ENCODE data around the gene LRP3. TPM values are rescaled to one million over a fixed set of nuclear protein-coding genes. Genes with fewer than 3 reads are reported as not detected.

The LRP3 gene
- total RNA-seq, 1 experiment from 2014 or later = 29.0 TPM

- Histone ChIP-seq H3K4me3 (replicated peaks in 1 of 2; ENCODE audit: low read depth in 1 of 2, low read length in 2 of 2) (no peak overlapping the region), H3K79me2 (ENCODE audit: insufficient read depth, low read length) (no peaks in the 10 kb centered on the region), H3K4me2 (ENCODE audit: low read length) (no peak overlapping the region), H3K36me3 (ENCODE audit: control insufficient read depth in 1 of 2, insufficient read depth in 2 of 2, low read length in 2 of 2) (no peaks in the 10 kb centered on the region), H3K9ac (ENCODE audit: low read length) (no peak overlapping the region), H4K20me1 (ENCODE audit: insufficient read depth) (no peaks in the 10 kb centered on the region), H3K27ac (ENCODE audit: low read depth, low read length) (no peak overlapping the region), H3K9me2 (ENCODE audit: insufficient read depth) (no peaks in the 10 kb centered on the region), H3K9me3 (ENCODE audit: control insufficient read depth in 1 of 2, insufficient read depth in 1 of 2, low read depth in 1 of 2, low read length in 2 of 2) (no peaks in the 10 kb centered on the region), H3K4me1 (ENCODE audit: control insufficient read depth in 1 of 2, insufficient read depth in 2 of 2, low read length in 2 of 2) (no peaks in the 10 kb centered on the region), H3K27me3 (ENCODE audit: insufficient read depth, low read length) (no peaks in the 10 kb centered on the region), H2AFZ (ENCODE audit: low read depth, low read length, poor library complexity, severe bottlenecking) (no peak overlapping the region)
- no TSS peak for BruUV-seq (replicated peaks)
- ChIA-PET CTCF (no interaction called here), RAD21 (ENCODE audit: low non-redundant PET in 1 of 2, low total read pairs in 2 of 2, uncharacterized antibody in 2 of 2, unreplicated experiment in 2 of 2) (no interaction called here), POLR2A (no interaction called here)
- no peak for TF ChIP-seq EZH2 (IDR thresholded peaks at IDR 0.05)
- TF ChIP-seq, protein P1, sequence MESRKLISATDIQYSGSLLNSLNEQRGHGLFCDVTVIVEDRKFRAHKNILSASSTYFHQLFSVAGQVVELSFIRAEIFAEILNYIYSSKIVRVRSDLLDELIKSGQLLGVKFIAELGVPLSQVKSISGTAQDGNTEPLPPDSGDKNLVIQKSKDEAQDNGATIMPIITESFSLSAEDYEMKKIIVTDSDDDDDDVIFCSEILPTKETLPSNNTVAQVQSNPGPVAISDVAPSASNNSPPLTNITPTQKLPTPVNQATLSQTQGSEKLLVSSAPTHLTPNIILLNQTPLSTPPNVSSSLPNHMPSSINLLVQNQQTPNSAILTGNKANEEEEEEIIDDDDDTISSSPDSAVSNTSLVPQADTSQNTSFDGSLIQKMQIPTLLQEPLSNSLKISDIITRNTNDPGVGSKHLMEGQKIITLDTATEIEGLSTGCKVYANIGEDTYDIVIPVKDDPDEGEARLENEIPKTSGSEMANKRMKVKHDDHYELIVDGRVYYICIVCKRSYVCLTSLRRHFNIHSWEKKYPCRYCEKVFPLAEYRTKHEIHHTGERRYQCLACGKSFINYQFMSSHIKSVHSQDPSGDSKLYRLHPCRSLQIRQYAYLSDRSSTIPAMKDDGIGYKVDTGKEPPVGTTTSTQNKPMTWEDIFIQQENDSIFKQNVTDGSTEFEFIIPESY (IDR thresholded peaks at IDR 0.05; ENCODE audit: extremely low read depth, insufficient replicate concordance, low read length) = no peak
- no peak for TF ChIP-seq CEBPB (IDR thresholded peaks at IDR 0.05; ENCODE audit: low read depth)
- ATAC-seq (no peak), DNase-seq (ENCODE audit: low read depth, low spot score) (no peak)
- intact Hi-C loops (cut with micrococcal nuclease) = no loop called here
These were observed 22.2 kb downstream of the LRP3 start for GRCh38 chr19:33216198-33216830.

GRCh38 chr19:33217881-33218280, 23.8 kb downstream of the LRP3 start:
- Histone ChIP-seq H3K36me3 (ENCODE audit: control insufficient read depth in 1 of 2, insufficient read depth in 2 of 2, low read length in 2 of 2) (no peaks in the 10 kb centered on the region), H3K79me2 (ENCODE audit: insufficient read depth, low read length) (no peaks in the 10 kb centered on the region), H3K4me1 (ENCODE audit: control insufficient read depth in 1 of 2, insufficient read depth in 2 of 2, low read length in 2 of 2) (no peaks in the 10 kb centered on the region), H3K4me2 (ENCODE audit: low read length) (no peak overlapping the region), H3K4me3 (replicated peaks in 1 of 2; ENCODE audit: low read depth in 1 of 2, low read length in 2 of 2) (no peak overlapping the region), H3K9ac (ENCODE audit: low read length) (no peak overlapping the region), H4K20me1 (ENCODE audit: insufficient read depth) (no peaks in the 10 kb centered on the region), H3K27ac (ENCODE audit: low read depth, low read length) (no peak overlapping the region), H2AFZ (ENCODE audit: low read depth, low read length, poor library complexity, severe bottlenecking) (no peak overlapping the region), H3K9me3 (ENCODE audit: control insufficient read depth in 1 of 2, insufficient read depth in 1 of 2, low read depth in 1 of 2, low read length in 2 of 2) (no peaks in the 10 kb centered on the region), H3K27me3 (ENCODE audit: insufficient read depth, low read length) (no peaks in the 10 kb centered on the region), H3K9me2 (ENCODE audit: insufficient read depth) (no peaks in the 10 kb centered on the region)
- ChIA-PET CTCF (no interaction called here), RAD21 (ENCODE audit: low non-redundant PET in 1 of 2, low total read pairs in 2 of 2, uncharacterized antibody in 2 of 2, unreplicated experiment in 2 of 2) (no interaction called here), POLR2A (no interaction called here)
- intact Hi-C loops (cut with micrococcal nuclease) = no loop called here
- no TSS peak for BruUV-seq (replicated peaks)
- ATAC-seq = no peak
- TF ChIP-seq, protein P2, sequence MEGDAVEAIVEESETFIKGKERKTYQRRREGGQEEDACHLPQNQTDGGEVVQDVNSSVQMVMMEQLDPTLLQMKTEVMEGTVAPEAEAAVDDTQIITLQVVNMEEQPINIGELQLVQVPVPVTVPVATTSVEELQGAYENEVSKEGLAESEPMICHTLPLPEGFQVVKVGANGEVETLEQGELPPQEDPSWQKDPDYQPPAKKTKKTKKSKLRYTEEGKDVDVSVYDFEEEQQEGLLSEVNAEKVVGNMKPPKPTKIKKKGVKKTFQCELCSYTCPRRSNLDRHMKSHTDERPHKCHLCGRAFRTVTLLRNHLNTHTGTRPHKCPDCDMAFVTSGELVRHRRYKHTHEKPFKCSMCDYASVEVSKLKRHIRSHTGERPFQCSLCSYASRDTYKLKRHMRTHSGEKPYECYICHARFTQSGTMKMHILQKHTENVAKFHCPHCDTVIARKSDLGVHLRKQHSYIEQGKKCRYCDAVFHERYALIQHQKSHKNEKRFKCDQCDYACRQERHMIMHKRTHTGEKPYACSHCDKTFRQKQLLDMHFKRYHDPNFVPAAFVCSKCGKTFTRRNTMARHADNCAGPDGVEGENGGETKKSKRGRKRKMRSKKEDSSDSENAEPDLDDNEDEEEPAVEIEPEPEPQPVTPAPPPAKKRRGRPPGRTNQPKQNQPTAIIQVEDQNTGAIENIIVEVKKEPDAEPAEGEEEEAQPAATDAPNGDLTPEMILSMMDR (IDR thresholded peaks at IDR 0.05 in 2 of 3, conservative IDR thresholded peaks at IDR 0.05 in 1 of 3; ENCODE audit: borderline replicate concordance in 1 of 3, insufficient read depth in 1 of 3, low read depth in 2 of 3, low read length in 2 of 3) = no peak
- TF ChIP-seq TCF7L2 (IDR thresholded peaks at IDR 0.05; ENCODE audit: borderline replicate concordance, extremely low read depth, insufficient read depth, insufficient read length) (no peak), CEBPB (IDR thresholded peaks at IDR 0.05; ENCODE audit: low read depth) (no peak), POLR2A (IDR thresholded peaks at IDR 0.05; ENCODE audit: borderline replicate concordance, extremely low read depth, insufficient read depth, insufficient read length) (no peak), SRF (IDR thresholded peaks at IDR 0.05; ENCODE audit: low read depth) (no peak), YY1 (IDR thresholded peaks at IDR 0.05; ENCODE audit: extremely low read depth, insufficient replicate concordance, low read depth, low read length) (no peak), ATF3 (IDR thresholded peaks at IDR 0.05) (no peak), EZH2 (IDR thresholded peaks at IDR 0.05) (no peak), EGR1 (IDR thresholded peaks at IDR 0.05; ENCODE audit: low read depth) (no peak), EZH2phosphoT487 (IDR thresholded peaks at IDR 0.05; ENCODE audit: borderline replicate concordance) (no peak), ZFX (IDR thresholded peaks at IDR 0.05) (no peak)
- no peak for DNase-seq (ENCODE audit: low read depth, low spot score)

All from HCT116 (cell line).